ENCODE data around the gene HCN2. TPM values are rescaled to one million over a fixed set of nuclear protein-coding genes. Genes with fewer than 3 reads are reported as not detected.

The HCN2 gene
- total and polyA plus RNA-seq, 10 donors, result 0.09 to 1.1 (median 0.31) TPM; not detected in 2

DNA sequence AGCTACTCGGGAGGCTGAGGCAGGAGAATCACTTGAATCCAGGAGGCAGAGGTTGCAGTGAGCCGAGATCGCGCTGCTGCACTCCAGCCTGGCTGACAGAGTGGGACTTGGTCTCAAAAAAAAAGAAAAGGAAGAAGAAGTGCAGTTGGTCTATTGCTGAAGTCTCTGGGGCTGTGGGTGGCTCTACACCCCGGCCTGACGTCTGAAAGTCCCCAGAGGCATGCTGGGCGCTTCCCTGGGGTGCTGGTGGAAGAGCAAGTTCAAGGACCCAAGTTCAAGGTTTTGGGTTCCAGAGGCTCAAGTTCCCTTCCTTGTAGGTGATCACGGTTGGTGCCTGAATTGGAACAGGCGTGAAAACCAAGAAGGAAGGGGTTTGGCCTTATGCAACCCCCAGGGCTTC is 3.8 kb downstream of the HCN2 start:
- no peak overlapping the region for H3K4me3 ChIP-seq
- no peak for DNase-seq
- no peak for TF ChIP-seq POLR2AphosphoS5 (IDR thresholded peaks at IDR 0.05)
- TF ChIP-seq, protein P1, sequence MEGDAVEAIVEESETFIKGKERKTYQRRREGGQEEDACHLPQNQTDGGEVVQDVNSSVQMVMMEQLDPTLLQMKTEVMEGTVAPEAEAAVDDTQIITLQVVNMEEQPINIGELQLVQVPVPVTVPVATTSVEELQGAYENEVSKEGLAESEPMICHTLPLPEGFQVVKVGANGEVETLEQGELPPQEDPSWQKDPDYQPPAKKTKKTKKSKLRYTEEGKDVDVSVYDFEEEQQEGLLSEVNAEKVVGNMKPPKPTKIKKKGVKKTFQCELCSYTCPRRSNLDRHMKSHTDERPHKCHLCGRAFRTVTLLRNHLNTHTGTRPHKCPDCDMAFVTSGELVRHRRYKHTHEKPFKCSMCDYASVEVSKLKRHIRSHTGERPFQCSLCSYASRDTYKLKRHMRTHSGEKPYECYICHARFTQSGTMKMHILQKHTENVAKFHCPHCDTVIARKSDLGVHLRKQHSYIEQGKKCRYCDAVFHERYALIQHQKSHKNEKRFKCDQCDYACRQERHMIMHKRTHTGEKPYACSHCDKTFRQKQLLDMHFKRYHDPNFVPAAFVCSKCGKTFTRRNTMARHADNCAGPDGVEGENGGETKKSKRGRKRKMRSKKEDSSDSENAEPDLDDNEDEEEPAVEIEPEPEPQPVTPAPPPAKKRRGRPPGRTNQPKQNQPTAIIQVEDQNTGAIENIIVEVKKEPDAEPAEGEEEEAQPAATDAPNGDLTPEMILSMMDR (IDR thresholded peaks at IDR 0.05 in 8 of 11, conservative IDR thresholded peaks at IDR 0.05 in 3 of 11), result no peak
- TF ChIP-seq POLR2A (IDR thresholded peaks at IDR 0.05), result no peak
- H3K27ac ChIP-seq, result no peak overlapping the region
- H3K36me3 ChIP-seq, result no peaks in the 10 kb centered on the region
- WGBS, 5 donors, result 48 to 63% (median 55%) methylated on average over 9 of the region's 9 CpGs
- intact Hi-C loops (cut with DNase I; ENCODE audit: low total_unique reads), result no loop called here
- no peaks in the 10 kb centered on the region for H3K9me3 ChIP-seq
- H3K27me3 ChIP-seq (replicated peaks in 1 of 7), result peaks cover 8 to 71% (median 42%) of the 10 kb centered on the region in 7 donors
- peaks cover 4 to 26% (median 22%) of the 10 kb centered on the region in 6 donors for H3K4me1 ChIP-seq

DNA sequence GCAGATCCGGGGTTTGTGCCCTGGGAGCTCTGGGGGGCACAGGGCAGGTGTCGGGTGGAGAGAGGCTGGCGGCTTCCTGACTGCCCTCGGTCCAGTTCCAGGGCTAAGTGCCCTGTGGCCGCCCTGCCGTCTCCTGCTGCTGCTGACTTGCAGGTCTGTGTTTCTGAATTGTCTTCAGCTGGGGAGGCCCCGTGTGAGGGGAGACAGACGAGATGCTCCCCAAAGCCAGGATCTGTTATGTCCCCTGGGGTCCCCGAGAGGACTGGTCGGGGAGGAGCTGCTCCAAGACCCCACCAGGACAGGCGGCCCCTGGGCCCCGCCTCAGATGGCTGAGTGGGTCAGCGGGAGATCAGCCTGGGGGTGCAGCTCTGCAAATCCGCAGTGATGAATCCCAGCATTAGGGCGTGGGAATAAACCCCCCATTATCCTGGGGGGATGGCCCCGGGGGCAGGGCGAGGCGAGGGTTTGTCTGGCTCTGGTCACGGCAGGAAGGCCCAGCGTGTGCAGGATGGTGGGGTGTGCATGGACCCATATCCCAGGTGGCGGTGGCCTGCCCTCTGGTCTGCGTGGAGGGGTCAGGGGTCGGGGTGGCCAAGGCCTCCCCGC is 4.7 kb downstream of the HCN2 start:
- no peaks in the 10 kb centered on the region for H3K36me3 ChIP-seq
- 73 to 82% (median 74%) methylated on average over 18 to 24 of the region's 24 CpGs for WGBS, 5 donors
- H3K4me1 ChIP-seq, result peaks cover under 1 to 17% (median 13%) of the 10 kb centered on the region in 6 donors
- no peak overlapping the region for H3K27ac ChIP-seq
- no peak overlapping the region for H3K4me3 ChIP-seq
- DNase-seq, result no peak
- peaks cover 8 to 63% (median 33%) of the 10 kb centered on the region in 7 donors for H3K27me3 ChIP-seq (replicated peaks in 1 of 7)
- no peak for TF ChIP-seq POLR2AphosphoS5 (IDR thresholded peaks at IDR 0.05)
- TF ChIP-seq, protein P1 (IDR thresholded peaks at IDR 0.05 in 8 of 11, conservative IDR thresholded peaks at IDR 0.05 in 3 of 11), result no peak
- TF ChIP-seq POLR2A (IDR thresholded peaks at IDR 0.05), result no peak
- H3K9me3 ChIP-seq, result no peaks in the 10 kb centered on the region
- intact Hi-C loops (cut with DNase I; ENCODE audit: low total_unique reads), result no loop called here

GRCh38 chr19:595326-596262 is 5.9 kb downstream of the HCN2 start:
- Histone ChIP-seq H3K4me1 (peaks cover 0 to 11% (median 8%) of the 10 kb centered on the region in 6 donors), H3K27me3 (replicated peaks in 1 of 7) (peaks cover 8 to 55% (median 25%) of the 10 kb centered on the region in 7 donors), H3K9me3 (no peaks in the 10 kb centered on the region), H3K36me3 (no peaks in the 10 kb centered on the region), H3K27ac (no peak overlapping the region), H3K4me3 (no peak overlapping the region)
- DNase-seq, result no peak
- TF ChIP-seq POLR2AphosphoS5 (IDR thresholded peaks at IDR 0.05) (no peak), POLR2A (IDR thresholded peaks at IDR 0.05) (no peak)
- TF ChIP-seq, protein P1 (IDR thresholded peaks at IDR 0.05 in 8 of 11, conservative IDR thresholded peaks at IDR 0.05 in 3 of 11), result no peak
- 75 to 85% (median 83%) methylated on average over 27 to 42 of the region's 42 CpGs for WGBS, 5 donors
- intact Hi-C loops (cut with DNase I; ENCODE audit: low total_unique reads), result no loop called here

GRCh38 chr19:596263-596655 is 6.6 kb downstream of the HCN2 start:
- DNase-seq, result no peak
- Histone ChIP-seq H3K9me3 (peaks cover 0 to 4% (median 0%) of the 10 kb centered on the region in 8 donors), H3K36me3 (no peaks in the 10 kb centered on the region), H3K27me3 (replicated peaks in 1 of 7) (peaks cover 5 to 49% (median 19%) of the 10 kb centered on the region in 7 donors), H3K4me1 (peaks cover 0 to 4% (median 2%) of the 10 kb centered on the region in 6 donors), H3K4me3 (no peak overlapping the region), H3K27ac (no peak overlapping the region)
- TF ChIP-seq POLR2AphosphoS5 (IDR thresholded peaks at IDR 0.05) (no peak), POLR2A (IDR thresholded peaks at IDR 0.05) (no peak)
- TF ChIP-seq, protein P1 (IDR thresholded peaks at IDR 0.05 in 8 of 11, conservative IDR thresholded peaks at IDR 0.05 in 3 of 11), result no peak
- whole genome bisulfite sequencing, 5 donors, result 87 to 91% (median 89%) methylated on average over 6 to 16 of the region's 16 CpGs
- intact Hi-C loops (cut with DNase I; ENCODE audit: low total_unique reads), result no loop called here
